ENCODE data around the gene SCAPER.
A peak's percentile ranks its signal among the peaks of the same experiment; 100 is the strongest.

Gene SCAPER

DNA sequence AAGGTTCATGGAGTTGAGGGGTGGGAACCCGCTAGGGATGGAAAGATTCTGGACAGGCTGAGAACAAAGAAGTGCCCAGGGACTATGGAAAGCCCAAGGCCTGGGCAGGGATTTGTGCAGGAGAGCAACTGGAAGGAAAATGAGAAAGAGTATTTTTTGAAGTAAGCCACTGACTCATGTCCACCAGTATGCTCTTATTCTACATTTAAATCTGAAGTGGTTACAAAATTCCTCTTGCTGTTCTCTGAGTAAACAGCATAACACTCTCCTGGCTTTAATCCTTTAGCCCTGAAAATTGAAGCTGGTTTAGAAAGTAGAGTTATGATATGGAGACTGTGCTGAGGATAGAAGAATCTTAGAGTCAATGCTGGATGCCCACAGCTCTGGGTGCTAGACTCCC is 403.4 kb downstream of the SCAPER start:
- Histone ChIP-seq H3K27ac (no peak overlapping the region), H3K27me3 (ENCODE audit: insufficient read depth, low read depth, severe bottlenecking) (no peaks in the 10 kb centered on the region), H3K36me3 (peaks cover 5% of the 10 kb centered on the region), H3K4me3 (ENCODE audit: low read depth, low read length) (no peak overlapping the region), H3K9me3 (ENCODE audit: severe bottlenecking) (peaks cover 4% of the 10 kb centered on the region)
- DNase-seq: no peak
- TF ChIP-seq, protein P1, sequence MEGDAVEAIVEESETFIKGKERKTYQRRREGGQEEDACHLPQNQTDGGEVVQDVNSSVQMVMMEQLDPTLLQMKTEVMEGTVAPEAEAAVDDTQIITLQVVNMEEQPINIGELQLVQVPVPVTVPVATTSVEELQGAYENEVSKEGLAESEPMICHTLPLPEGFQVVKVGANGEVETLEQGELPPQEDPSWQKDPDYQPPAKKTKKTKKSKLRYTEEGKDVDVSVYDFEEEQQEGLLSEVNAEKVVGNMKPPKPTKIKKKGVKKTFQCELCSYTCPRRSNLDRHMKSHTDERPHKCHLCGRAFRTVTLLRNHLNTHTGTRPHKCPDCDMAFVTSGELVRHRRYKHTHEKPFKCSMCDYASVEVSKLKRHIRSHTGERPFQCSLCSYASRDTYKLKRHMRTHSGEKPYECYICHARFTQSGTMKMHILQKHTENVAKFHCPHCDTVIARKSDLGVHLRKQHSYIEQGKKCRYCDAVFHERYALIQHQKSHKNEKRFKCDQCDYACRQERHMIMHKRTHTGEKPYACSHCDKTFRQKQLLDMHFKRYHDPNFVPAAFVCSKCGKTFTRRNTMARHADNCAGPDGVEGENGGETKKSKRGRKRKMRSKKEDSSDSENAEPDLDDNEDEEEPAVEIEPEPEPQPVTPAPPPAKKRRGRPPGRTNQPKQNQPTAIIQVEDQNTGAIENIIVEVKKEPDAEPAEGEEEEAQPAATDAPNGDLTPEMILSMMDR (IDR thresholded peaks at IDR 0.05; ENCODE audit: low read depth, low read length): no peak

DNA sequence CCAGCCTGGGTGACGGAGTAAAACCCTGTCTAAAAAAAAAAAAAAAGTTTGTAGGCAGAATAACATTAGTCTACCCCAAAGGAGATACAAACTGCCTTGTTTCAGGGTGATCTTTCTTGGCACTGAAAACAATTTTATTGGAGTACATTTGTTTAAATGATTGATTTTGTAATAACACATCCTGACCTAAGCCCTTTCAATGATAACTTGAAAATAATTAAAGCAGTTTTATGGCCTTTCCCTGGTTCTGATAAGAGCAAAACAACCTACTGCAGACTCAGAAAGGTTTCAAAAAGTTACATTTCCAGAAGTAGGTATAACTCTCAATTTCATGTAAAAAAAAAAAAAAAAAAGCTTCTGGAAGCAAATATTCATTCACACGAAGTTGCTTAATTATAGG is 404.1 kb downstream of the SCAPER start:
- peaks cover 4% of the 10 kb centered on the region for H3K9me3 ChIP-seq (ENCODE audit: severe bottlenecking)
- H3K27ac ChIP-seq: no peak overlapping the region
- H3K27me3 ChIP-seq (ENCODE audit: insufficient read depth, low read depth, severe bottlenecking): no peaks in the 10 kb centered on the region
- peaks cover 5% of the 10 kb centered on the region for H3K36me3 ChIP-seq
- H3K4me3 ChIP-seq (ENCODE audit: low read depth, low read length): no peak overlapping the region
- no peak for DNase-seq
- TF ChIP-seq, protein P1 (IDR thresholded peaks at IDR 0.05; ENCODE audit: low read depth, low read length): no peak

DNA sequence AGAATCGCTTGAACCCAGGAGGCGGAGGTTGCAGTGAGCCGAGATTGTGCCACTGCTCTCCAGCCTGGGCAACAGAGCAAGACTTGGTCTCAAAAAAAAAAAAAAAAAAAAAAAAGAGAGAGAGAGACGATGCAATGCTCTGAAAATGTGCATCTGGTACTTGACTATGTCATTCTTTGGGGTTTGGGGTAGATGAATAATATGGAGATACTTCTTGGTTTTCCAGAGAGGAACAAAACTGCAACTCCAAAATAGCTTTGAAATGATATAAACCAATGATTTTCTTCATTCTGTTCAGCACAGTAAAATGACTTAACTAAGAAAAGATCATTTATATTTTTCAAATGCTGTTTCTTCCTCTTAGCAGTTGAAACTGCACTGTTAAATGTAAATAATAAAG is 409.7 kb downstream of the SCAPER start:
- no peaks in the 10 kb centered on the region for H3K27me3 ChIP-seq (ENCODE audit: insufficient read depth, low read depth, severe bottlenecking)
- peak overlapping the region; percentile 66 for H3K27ac ChIP-seq
- TF ChIP-seq, protein P1 (IDR thresholded peaks at IDR 0.05; ENCODE audit: low read depth, low read length): no peak
- H3K4me3 ChIP-seq (ENCODE audit: low read depth, low read length): no peak overlapping the region
- no peaks in the 10 kb centered on the region; the same call in 1 of the 2 replicates for H3K36me3 ChIP-seq
- no peak for DNase-seq
- no peaks in the 10 kb centered on the region for H3K9me3 ChIP-seq (ENCODE audit: severe bottlenecking)

DNA sequence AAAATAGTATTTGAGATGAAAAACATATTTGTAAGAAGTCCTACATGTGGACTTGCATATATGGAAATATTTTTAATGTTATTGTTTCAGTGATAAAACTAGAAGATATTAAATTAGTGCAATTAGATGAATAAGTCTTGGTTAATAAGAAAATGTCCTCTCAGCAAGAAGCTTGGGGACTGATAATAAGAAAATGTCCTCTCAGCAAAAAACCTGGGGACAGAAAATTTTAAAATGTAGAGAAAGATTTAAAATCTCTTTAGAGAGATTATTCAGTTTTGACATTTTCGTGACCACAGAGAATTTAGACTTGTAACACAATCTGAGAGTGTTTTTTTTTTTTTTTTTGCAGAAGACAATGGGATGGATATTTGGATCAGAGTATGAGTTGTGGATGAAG is 412.6 kb downstream of the SCAPER start:
- Histone ChIP-seq H3K36me3 (no peaks in the 10 kb centered on the region), H3K9me3 (ENCODE audit: severe bottlenecking) (peaks cover 5% of the 10 kb centered on the region), H3K4me3 (ENCODE audit: low read depth, low read length) (no peak overlapping the region), H3K27me3 (ENCODE audit: insufficient read depth, low read depth, severe bottlenecking) (no peaks in the 10 kb centered on the region), H3K27ac (peak overlapping the region; percentile 78)
- no peak for DNase-seq
- TF ChIP-seq, protein P1 (IDR thresholded peaks at IDR 0.05; ENCODE audit: low read depth, low read length): no peak

DNA sequence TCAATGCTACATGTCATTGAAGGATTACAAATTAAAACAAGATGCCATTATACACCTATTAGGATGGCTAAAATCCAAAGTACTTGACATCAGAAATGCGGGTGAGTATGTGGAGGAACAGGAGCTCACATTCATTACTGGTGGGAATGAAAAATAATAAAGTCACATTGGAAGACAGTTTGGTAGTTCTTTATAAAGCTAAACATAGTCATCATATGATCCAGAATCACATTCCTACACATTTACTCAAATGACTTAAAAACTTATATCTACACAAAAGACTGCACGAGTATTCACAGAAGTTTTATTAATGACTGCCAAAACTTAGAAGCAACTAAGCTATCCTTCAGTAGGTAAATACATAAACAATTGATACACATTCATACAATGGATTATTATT is 421.4 kb downstream of the SCAPER start:
- no peak for DNase-seq
- no peaks in the 10 kb centered on the region for H3K9me3 ChIP-seq (ENCODE audit: severe bottlenecking)
- H3K27ac ChIP-seq: no peak overlapping the region
- no peak overlapping the region for H3K4me3 ChIP-seq (ENCODE audit: low read depth, low read length)
- no peaks in the 10 kb centered on the region for H3K27me3 ChIP-seq (ENCODE audit: insufficient read depth, low read depth, severe bottlenecking)
- H3K36me3 ChIP-seq: no peaks in the 10 kb centered on the region
- TF ChIP-seq, protein P1 (IDR thresholded peaks at IDR 0.05; ENCODE audit: low read depth, low read length): no peak

DNA sequence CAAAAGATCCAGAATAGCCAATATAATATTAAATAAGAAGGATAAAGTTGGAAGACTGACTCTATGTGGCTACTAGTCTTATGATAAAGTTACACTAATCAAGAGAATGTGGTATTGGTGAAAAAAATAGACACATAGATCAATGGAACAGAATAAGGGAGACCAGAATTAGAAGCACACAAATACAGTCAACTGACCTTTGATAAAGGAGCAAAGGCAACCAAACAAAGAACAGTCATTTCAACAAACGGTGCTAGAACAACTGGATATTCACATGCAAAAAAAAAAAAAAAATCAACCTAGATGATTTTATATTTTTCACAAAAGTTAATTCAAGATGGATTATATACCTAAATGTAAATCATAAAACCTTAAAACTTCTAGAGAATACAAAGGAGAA is 422.1 kb downstream of the SCAPER start:
- H3K36me3 ChIP-seq: no peaks in the 10 kb centered on the region
- no peak overlapping the region for H3K27ac ChIP-seq
- H3K27me3 ChIP-seq (ENCODE audit: insufficient read depth, low read depth, severe bottlenecking): no peaks in the 10 kb centered on the region
- H3K9me3 ChIP-seq (ENCODE audit: severe bottlenecking): no peaks in the 10 kb centered on the region
- no peak overlapping the region for H3K4me3 ChIP-seq (ENCODE audit: low read depth, low read length)
- TF ChIP-seq, protein P1 (IDR thresholded peaks at IDR 0.05; ENCODE audit: low read depth, low read length): no peak
- no peak for DNase-seq
